Peyer's patch (tissue), 4 donors: ENCODE data around the gene BIN1.

Source experiments
- POLR2A ChIP-seq, 2 donors: fragments of 450-650 bp; IDR thresholded peaks; one replicate each; pipeline ENCODE4 v1.5.1; 2017; ENCODE audit warnings: antibody characterized with exemption in 2 of 2, mild to moderate bottlenecking in 2 of 2, moderate library complexity in 2 of 2
- TF ChIP-seq, protein P1 (sequence below), 6 experiments: fragments of 450-650 bp in 4 of 6; fragments of 200-600 bp in 2 of 6; sonication (generic) in 1 of 6; IDR thresholded peaks; one replicate each; pipeline ENCODE4 v1.5.1; 2017 to 2019; ENCODE audit warnings: antibody characterized with exemption in 6 of 6, mild to moderate bottlenecking in 3 of 6, moderate library complexity in 1 of 6

DNA sequence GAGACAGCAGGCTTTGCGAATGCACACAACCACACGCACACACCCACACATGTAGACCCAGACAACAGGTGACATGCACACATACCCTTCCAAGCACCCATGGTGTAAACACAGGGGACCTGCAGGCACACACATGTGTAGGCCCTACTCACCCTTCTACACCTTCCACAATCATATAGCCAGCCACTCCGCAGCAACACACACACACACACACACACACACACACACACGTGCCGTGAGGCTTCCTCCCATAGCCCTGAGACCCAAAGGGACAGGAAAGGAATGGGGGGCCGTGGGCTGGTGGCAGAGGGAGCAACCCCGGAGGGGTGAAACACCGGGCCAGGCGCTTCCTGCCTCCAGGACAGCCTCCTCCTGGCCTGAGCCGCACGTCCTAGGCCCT is 37.4 kb downstream of the BIN1 start:
- TF ChIP-seq, protein P1, sequence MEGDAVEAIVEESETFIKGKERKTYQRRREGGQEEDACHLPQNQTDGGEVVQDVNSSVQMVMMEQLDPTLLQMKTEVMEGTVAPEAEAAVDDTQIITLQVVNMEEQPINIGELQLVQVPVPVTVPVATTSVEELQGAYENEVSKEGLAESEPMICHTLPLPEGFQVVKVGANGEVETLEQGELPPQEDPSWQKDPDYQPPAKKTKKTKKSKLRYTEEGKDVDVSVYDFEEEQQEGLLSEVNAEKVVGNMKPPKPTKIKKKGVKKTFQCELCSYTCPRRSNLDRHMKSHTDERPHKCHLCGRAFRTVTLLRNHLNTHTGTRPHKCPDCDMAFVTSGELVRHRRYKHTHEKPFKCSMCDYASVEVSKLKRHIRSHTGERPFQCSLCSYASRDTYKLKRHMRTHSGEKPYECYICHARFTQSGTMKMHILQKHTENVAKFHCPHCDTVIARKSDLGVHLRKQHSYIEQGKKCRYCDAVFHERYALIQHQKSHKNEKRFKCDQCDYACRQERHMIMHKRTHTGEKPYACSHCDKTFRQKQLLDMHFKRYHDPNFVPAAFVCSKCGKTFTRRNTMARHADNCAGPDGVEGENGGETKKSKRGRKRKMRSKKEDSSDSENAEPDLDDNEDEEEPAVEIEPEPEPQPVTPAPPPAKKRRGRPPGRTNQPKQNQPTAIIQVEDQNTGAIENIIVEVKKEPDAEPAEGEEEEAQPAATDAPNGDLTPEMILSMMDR (IDR thresholded peaks at IDR 0.05), result no peak
- no peak for TF ChIP-seq POLR2A (IDR thresholded peaks at IDR 0.05)
